Ectodermal cell (in vitro differentiated cells): ENCODE data around the gene NRCAM.
A peak's percentile ranks its signal among the peaks of the same experiment; 100 is the strongest.

ENCODE experiments used
- H3K27ac ChIP-seq: 2 replicates; pipeline ENCODE4 v1.7.0; 2013; ENCODE audit warnings: mild to moderate bottlenecking, low read depth, low read length; ENCODE audit not compliant: insufficient read depth, poor library complexity, severe bottlenecking
- H3K27me3 ChIP-seq: 2 replicates; pipeline ENCODE4 v1.7.0; 2013; ENCODE audit warnings: mild to moderate bottlenecking, low read length; ENCODE audit not compliant: insufficient read depth, control insufficient read depth, poor library complexity, severe bottlenecking
- H3K36me3 ChIP-seq: one replicate; pipeline ENCODE4 v1.7.0; 2013; ENCODE audit warnings: low read length; ENCODE audit not compliant: control insufficient read depth, insufficient read depth
- H3K4me1 ChIP-seq: one replicate; pipeline ENCODE4 v1.7.0; 2013; ENCODE audit warnings: low read length; ENCODE audit not compliant: control insufficient read depth, insufficient read depth
- H3K4me3 ChIP-seq: 2 replicates; pipeline ENCODE4 v1.7.0; 2013; ENCODE audit warnings: low read depth, low read length, control low read depth; ENCODE audit not compliant: insufficient read depth
- H3K9me3 ChIP-seq: 2 replicates; pipeline ENCODE4 v1.7.0; 2013; ENCODE audit warnings: mild to moderate bottlenecking, low read length, moderate library complexity; ENCODE audit not compliant: control insufficient read depth
- WGBS, 2 experiments: methylation state at CpG; one replicate each; pipeline ENCODE4 v1.1.7; 2013; ENCODE audit warnings: missing lambda C conversion rate in 2 of 2; 5-methylcytosine and 5-hydroxymethylcytosine counted together

NRCAM gene

GRCh38 chr7:108257954-108258353 is 198.3 kb downstream of the NRCAM start:
- Histone ChIP-seq H3K4me3 (no peak overlapping the region), H3K36me3 (peaks cover 8% of the 10 kb centered on the region), H3K27me3 (no peaks in the 10 kb centered on the region), H3K4me1 (no peaks in the 10 kb centered on the region), H3K9me3 (no peaks in the 10 kb centered on the region), H3K27ac (no peak overlapping the region)
- WGBS, 2 experiments = 94 to 97% methylated on average over 4 of the region's 4 CpGs

GRCh38 chr7:108254259-108254658 is 202.0 kb downstream of the NRCAM start:
- no peak overlapping the region for H3K27ac ChIP-seq
- H3K4me3 ChIP-seq = no peak overlapping the region
- no peaks in the 10 kb centered on the region for H3K4me1 ChIP-seq
- H3K36me3 ChIP-seq = peaks cover 8% of the 10 kb centered on the region
- WGBS, 2 experiments = 92 to 97% methylated on average over 2 of the region's 2 CpGs
- no peaks in the 10 kb centered on the region for H3K9me3 ChIP-seq
- H3K27me3 ChIP-seq = no peaks in the 10 kb centered on the region

- no peaks in the 10 kb centered on the region for H3K4me1 ChIP-seq
- peaks cover 8% of the 10 kb centered on the region for H3K36me3 ChIP-seq
- no peaks in the 10 kb centered on the region for H3K27me3 ChIP-seq
- WGBS, 2 experiments = 95 to 96% methylated on average over 4 to 6 of the region's 6 CpGs
- no peak overlapping the region for H3K27ac ChIP-seq
- no peak overlapping the region for H3K4me3 ChIP-seq
- H3K9me3 ChIP-seq = no peaks in the 10 kb centered on the region
Observed at GRCh38 chr7:108253275-108254044, 202.8 kb downstream of the NRCAM start.

GRCh38 chr7:108252177-108252576 is 204.1 kb downstream of the NRCAM start:
- Histone ChIP-seq H3K4me1 (no peaks in the 10 kb centered on the region), H3K27me3 (no peaks in the 10 kb centered on the region), H3K9me3 (no peaks in the 10 kb centered on the region), H3K4me3 (no peak overlapping the region), H3K36me3 (peaks cover 8% of the 10 kb centered on the region), H3K27ac (no peak overlapping the region)
- 95 to 96% methylated on average over 3 of the region's 3 CpGs for WGBS, 2 experiments

GRCh38 chr7:108251700-108252099 is 204.5 kb downstream of the NRCAM start:
- WGBS, 2 experiments = 80% methylated on average over 1 of the region's 1 CpG
- Histone ChIP-seq H3K9me3 (no peaks in the 10 kb centered on the region), H3K4me1 (peaks cover 1% of the 10 kb centered on the region), H3K36me3 (peaks cover 8% of the 10 kb centered on the region), H3K27me3 (no peaks in the 10 kb centered on the region), H3K4me3 (no peak overlapping the region), H3K27ac (no peak overlapping the region)

GRCh38 chr7:108249453-108249852 is 206.8 kb downstream of the NRCAM start:
- Histone ChIP-seq H3K27ac (no peak overlapping the region), H3K4me3 (no peak overlapping the region), H3K36me3 (peaks cover 4% of the 10 kb centered on the region), H3K27me3 (no peaks in the 10 kb centered on the region), H3K9me3 (no peaks in the 10 kb centered on the region), H3K4me1 (peaks cover 11% of the 10 kb centered on the region)
- 100% methylated on average over 1 of the region's 1 CpG; no CpG with 5 or more reads in 1 of the 2 experiments for WGBS, 2 experiments

GRCh38 chr7:108248821-108249220 is 207.4 kb downstream of the NRCAM start:
- Histone ChIP-seq H3K27me3 (no peaks in the 10 kb centered on the region), H3K4me3 (no peak overlapping the region), H3K9me3 (no peaks in the 10 kb centered on the region), H3K27ac (no peak overlapping the region), H3K36me3 (no peaks in the 10 kb centered on the region), H3K4me1 (peaks cover 11% of the 10 kb centered on the region)
- 92 to 98% methylated on average over 4 of the region's 4 CpGs for WGBS, 2 experiments

- H3K4me1 ChIP-seq = peaks cover 11% of the 10 kb centered on the region
- no peaks in the 10 kb centered on the region for H3K36me3 ChIP-seq
Observed at GRCh38 chr7:108248418-108248817, 207.8 kb downstream of the NRCAM start.

GRCh38 chr7:108247614-108248013 is 208.6 kb downstream of the NRCAM start:
- Histone ChIP-seq H3K4me1 (peaks cover 11% of the 10 kb centered on the region), H3K9me3 (no peaks in the 10 kb centered on the region), H3K27me3 (no peaks in the 10 kb centered on the region), H3K36me3 (no peaks in the 10 kb centered on the region), H3K27ac (no peak overlapping the region), H3K4me3 (no peak overlapping the region)
- WGBS, 2 experiments = 100% methylated on average over 1 of the region's 1 CpG

More at GRCh38 chr7:108248418-108248817, 207.8 kb downstream of the NRCAM start:
- Histone ChIP-seq H3K27ac (no peak overlapping the region), H3K27me3 (no peaks in the 10 kb centered on the region), H3K4me3 (no peak overlapping the region), H3K9me3 (no peaks in the 10 kb centered on the region)
- WGBS, 2 experiments = 89 to 93% methylated on average over 2 of the region's 2 CpGs

- Histone ChIP-seq H3K4me3 (no peak overlapping the region), H3K27me3 (no peaks in the 10 kb centered on the region), H3K27ac (peak overlapping the region; percentile 88), H3K9me3 (no peaks in the 10 kb centered on the region), H3K4me1 (peaks cover 11% of the 10 kb centered on the region), H3K36me3 (no peaks in the 10 kb centered on the region)
- 30 to 48% methylated on average over 1 of the region's 1 CpG for WGBS, 2 experiments
Observed at GRCh38 chr7:108246227-108246837, 209.9 kb downstream of the NRCAM start.
